H1 (cell line): ENCODE results near the gene CPED1.

Source experiments
- CREB1 ChIP-seq: IDR thresholded peaks from 2 replicates; pipeline ENCODE4 v1.6.1; 2012; ENCODE audit warnings: inconsistent platforms
- CTCF ChIP-seq, 3 experiments: IDR thresholded peaks; 1 replicate in 2 of 3; 2 replicates in 1 of 3; pipeline versions ENCODE4 v1.5.1 to v1.6.1; 2011; ENCODE audit warnings: low read length in 3 of 3, mild to moderate bottlenecking in 3 of 3, inconsistent platforms in 2 of 3, low read depth in 1 of 3, moderate library complexity in 1 of 3; ENCODE audit not compliant: insufficient read depth in 1 of 3; ENCODE audit errors: control extremely low read depth in 1 of 3
- HDAC6 ChIP-seq: IDR thresholded peaks from one replicate; pipeline ENCODE4 v1.7.1; 2012; ENCODE audit warnings: low read depth, mild to moderate bottlenecking, inconsistent platforms, low read length, moderate library complexity
- POLR2AphosphoS5 ChIP-seq: IDR thresholded peaks from 2 replicates; pipeline ENCODE4 v1.6.1; 2011; ENCODE audit warnings: low read depth, low read length
- RAD21 ChIP-seq, 2 experiments: IDR thresholded peaks in 1 of 2; conservative IDR thresholded peaks in 1 of 2; 2 replicates each; pipeline ENCODE4 v1.6.1; 2011; ENCODE audit warnings: low read depth in 2 of 2, low read length in 2 of 2, improper control_type of control experiment in 1 of 2, inconsistent platforms in 1 of 2, mild to moderate bottlenecking in 1 of 2, moderate library complexity in 1 of 2
- SIX5 ChIP-seq: IDR thresholded peaks from 2 replicates; pipeline ENCODE4 v1.6.1; 2011; ENCODE audit warnings: mild to moderate bottlenecking, low read depth, low read length
- SUZ12 ChIP-seq: fragments of 200-600 bp; sonication (generic); IDR thresholded peaks from 2 replicates; pipeline ENCODE4 v1.6.1; 2012; ENCODE audit warnings: mild to moderate bottlenecking, inconsistent platforms, low read length, moderate library complexity, mixed read lengths
- TEAD4 ChIP-seq: IDR thresholded peaks from 2 replicates; pipeline ENCODE4 v1.6.1; 2012; ENCODE audit warnings: low read depth, low read length, inconsistent platforms, mixed read lengths

GRCh38 chr7:121178452-121178851, 189.9 kb downstream of the CPED1 start:
- TF ChIP-seq RAD21 (IDR thresholded peaks at IDR 0.05 in 1 of 2, conservative IDR thresholded peaks at IDR 0.05 in 1 of 2; ENCODE audit: low read depth in 2 of 2, low read length in 2 of 2), result no peak
- TF ChIP-seq POLR2AphosphoS5, result no peak
- no peak for TF ChIP-seq CTCF (IDR thresholded peaks at IDR 0.05; ENCODE audit: control extremely low read depth in 1 of 3, insufficient read depth in 1 of 3, low read depth in 1 of 3, low read length in 3 of 3)
- TF ChIP-seq TEAD4, result no peak
- no peak for TF ChIP-seq SUZ12
- no peak for TF ChIP-seq CREB1
- no peak for TF ChIP-seq HDAC6
- no peak for TF ChIP-seq SIX5
